A549 (cell line): ENCODE results near the gene KLKB1. TPM values are rescaled to one million over a fixed set of nuclear protein-coding genes. Genes with fewer than 3 reads are reported as not detected.

Experiments
- ATAC-seq, 2 experiments: fragments of 200-7000 bp in 1 of 2; fragments of >200 bp in 1 of 2; cut with Nextera tagmentation in 1 of 2; cut with Tn5 transposase in 1 of 2; 3 replicates each; pipeline versions ENCODE4 v1.8.0 to v1.9.1; 2018 to 2020; ENCODE audit warnings: mild to moderate bottlenecking in 1 of 2, moderate library complexity in 1 of 2
- CTCF ChIA-PET: fragments of 300-600 bp; sonication (Branson Sonifier 250); formaldehyde crosslinking; extraction: SDS; loops from one replicate; lab custom pipeline; 2021; ENCODE audit warnings: antibody characterized with exemption, inconsistent platforms; lab: Yijun Ruan, JAX
- POLR2A ChIA-PET: fragments of 350-600 bp; formaldehyde crosslinking; extraction: SDS; loops from one replicate; lab custom pipeline; 2021; ENCODE audit warnings: antibody characterized with exemption, inconsistent platforms; lab: Yijun Ruan, JAX
- DNase-seq, 2 experiments: peaks; one replicate each; pipeline versions ENCODE4 v3.0.0 to v3.0.0-alpha.2; 2011 to 2016; ENCODE audit warnings: low read depth in 1 of 2, low spot score in 1 of 2
- FAIRE-seq: peaks from 2 replicates; lab custom pipeline; 2011; peaks lifted over from hg19 to GRCh38; lab: Jason Lieb, UNC
- H3K27ac ChIP-seq, 2 experiments: fragments of >200 bp; sonication (Bioruptor Twin); formaldehyde crosslinking; 3 replicates each; pipeline ENCODE4 v1.5.1; 2016 to 2017
- H3K4me1 ChIP-seq: fragments of >200 bp; sonication (Bioruptor Twin); formaldehyde crosslinking; 3 replicates; pipeline ENCODE4 v1.6.1; 2016
- H3K4me2 ChIP-seq: fragments of >200 bp; sonication (Bioruptor Twin); formaldehyde crosslinking; 3 replicates; pipeline ENCODE4 v1.6.1; 2016
- H3K4me3 ChIP-seq: fragments of >200 bp; sonication (Bioruptor Twin); formaldehyde crosslinking; 3 replicates; pipeline ENCODE4 v1.5.1; 2016
- H3K9me3 ChIP-seq: fragments of >200 bp; sonication (Bioruptor Twin); formaldehyde crosslinking; 3 replicates; pipeline ENCODE4 v1.6.1; 2016
- BCL3 ChIP-seq: fragments of >200 bp; sonication (Bioruptor Twin); formaldehyde crosslinking; IDR thresholded peaks from 3 replicates; pipeline ENCODE4 v1.6.1; 2016
- E2F6 ChIP-seq: IDR thresholded peaks from 2 replicates; pipeline ENCODE4 v1.6.1; 2012; ENCODE audit warnings: low read depth, borderline replicate concordance
- EHF ChIP-seq: fragments of 250-450 bp; sonication (Bioruptor Pico); IDR thresholded peaks from 2 replicates; pipeline ENCODE4 v1.5.0; 2020; ENCODE audit warnings: mild to moderate bottlenecking
- ELK1 ChIP-seq: fragments of 150-350 bp; IDR thresholded peaks from 2 replicates; pipeline ENCODE4 v1.6.1; 2014; ENCODE audit warnings: low read depth, mild to moderate bottlenecking, low read length
- FOSL2 ChIP-seq, 2 experiments: fragments of 450-650 bp in 1 of 2; fragments of >200 bp in 1 of 2; sonication (Bioruptor Twin) in 1 of 2; formaldehyde crosslinking; IDR thresholded peaks; 2 replicates each; pipeline versions ENCODE4 v1.5.0 to v1.6.1; 2016 to 2020; ENCODE audit warnings: mild to moderate bottlenecking in 1 of 2, moderate library complexity in 1 of 2
- FOXS1 ChIP-seq: fragments of 250-450 bp; sonication (Bioruptor Pico); IDR thresholded peaks from 2 replicates; pipeline ENCODE4 v1.5.0; 2020; ENCODE audit warnings: mild to moderate bottlenecking, moderate library complexity
- HDAC2 ChIP-seq: fragments of 200-600 bp; sonication (generic); IDR thresholded peaks from 2 replicates; pipeline ENCODE4 v1.6.1; 2016
- HOXA7 ChIP-seq: fragments of 250-450 bp; sonication (Bioruptor Pico); IDR thresholded peaks from 2 replicates; pipeline ENCODE4 v1.5.0; 2020; ENCODE audit warnings: mild to moderate bottlenecking, moderate library complexity
- HOXB5 ChIP-seq: fragments of 250-450 bp; sonication (Bioruptor Pico); IDR thresholded peaks from 2 replicates; pipeline ENCODE4 v1.5.0; 2020; ENCODE audit warnings: mild to moderate bottlenecking, moderate library complexity
- KDM1A ChIP-seq: fragments of 200-600 bp; sonication (generic); IDR thresholded peaks from 2 replicates; pipeline ENCODE4 v1.6.1; 2016; ENCODE audit warnings: low read depth, mild to moderate bottlenecking
- KDM5A ChIP-seq: fragments of 200-600 bp; sonication (generic); IDR thresholded peaks from 2 replicates; pipeline ENCODE4 v1.6.1; 2016; ENCODE audit warnings: antibody characterized with exemption, mild to moderate bottlenecking
- MYC ChIP-seq: IDR thresholded peaks from 2 replicates; pipeline ENCODE4 v1.6.1; 2012; ENCODE audit warnings: mild to moderate bottlenecking, inconsistent platforms, low read length, improper control_type of control experiment, borderline replicate concordance
- POLR2A ChIP-seq: IDR thresholded peaks from 2 replicates; pipeline ENCODE4 v1.6.1; 2012; ENCODE audit warnings: mild to moderate bottlenecking, low read length
- POLR2AphosphoS2 ChIP-seq: conservative IDR thresholded peaks from 2 replicates; pipeline ENCODE4 v1.6.1; 2012; ENCODE audit warnings: low read length, improper control_type of control experiment, inconsistent platforms
- RAD21 ChIP-seq, 2 experiments: fragments of >200 bp in 1 of 2; sonication (Bioruptor Twin) in 1 of 2; formaldehyde crosslinking in 1 of 2; IDR thresholded peaks in 1 of 2; conservative IDR thresholded peaks in 1 of 2; 2 replicates in 1 of 2; 3 replicates in 1 of 2; pipeline ENCODE4 v1.6.1; 2012 to 2018; ENCODE audit warnings: inconsistent platforms in 1 of 2
- RARB ChIP-seq: fragments of 250-450 bp; sonication (Bioruptor Pico); IDR thresholded peaks from 2 replicates; pipeline ENCODE4 v1.8.0; 2021; ENCODE audit warnings: mild to moderate bottlenecking, moderate library complexity
- RCOR1 ChIP-seq: fragments of 150-350 bp; IDR thresholded peaks from 2 replicates; pipeline ENCODE4 v1.6.1; 2014; ENCODE audit warnings: antibody characterized with exemption, low read length, low read depth
- SMC3 ChIP-seq: fragments of >200 bp; sonication (Bioruptor Twin); formaldehyde crosslinking; IDR thresholded peaks from 3 replicates; pipeline ENCODE4 v1.6.1; 2018; ENCODE audit warnings: inconsistent platforms
- ZNF302 ChIP-seq: fragments of 250-450 bp; sonication (Bioruptor Pico); IDR thresholded peaks from 2 replicates; pipeline ENCODE4 v1.9.0; 2021; ENCODE audit warnings: inconsistent platforms, mild to moderate bottlenecking, moderate library complexity
- WGBS: methylation state at CpG from one replicate; pipeline ENCODE4 v1.1.6; 2017; ENCODE audit errors: missing lambda C conversion rate; 5-methylcytosine and 5-hydroxymethylcytosine counted together
- polyA plus RNA-seq, 4 experiments: library from polyadenylated mRNA; depleted of rRNA in 3 of 4; stranded (reverse); fragments of >200 nt; fragmentation: RNase III in 1 of 4; extraction: RNeasy Plus Mini Kit Qiagen cat#74134 plus additional on column Dnase treatment in 1 of 4; gene quantifications; 2 replicates in 3 of 4; 3 replicates in 1 of 4; pipeline ENCODE4 v1.2.3, GENCODE V29; 2011 to 2017

KLKB1 gene
- polyA plus RNA-seq, 2 of the 4 experiments (the other 2 are of a cell fraction): 0.08 TPM; not detected in 1

GRCh38 chr4:186189656-186190055 is 37.7 kb upstream of the KLKB1 start:
- Histone ChIP-seq H3K9me3 (no peaks in the 10 kb centered on the region), H3K4me1 (peaks cover 4% of the 10 kb centered on the region; the same call in 1 of the 3 replicates)
- TF ChIP-seq SMC3: no peak
- no peak for TF ChIP-seq HDAC2
- no peak for TF ChIP-seq RAD21 (conservative IDR thresholded peaks at IDR 0.05 in 1 of 2, IDR thresholded peaks at IDR 0.05 in 1 of 2)
- no peak for TF ChIP-seq FOXS1 (CRISPR knock-in tag)
- TF ChIP-seq BCL3: no peak
- TF ChIP-seq RARB (CRISPR knock-in tag): no peak
- no peak for TF ChIP-seq POLR2AphosphoS2
- TF ChIP-seq EHF (CRISPR knock-in tag): no peak
- no peak for TF ChIP-seq HOXB5 (CRISPR knock-in tag)
- TF ChIP-seq KDM5A: no peak
- TF ChIP-seq POLR2A: no peak
- TF ChIP-seq RCOR1: no peak
- TF ChIP-seq ELK1: no peak
- TF ChIP-seq MYC: no peak
- no peak for TF ChIP-seq ZNF302
- TF ChIP-seq FOSL2 (IDR thresholded peaks at IDR 0.05): no peak
- TF ChIP-seq FOSL2 (CRISPR knock-in tag; IDR thresholded peaks at IDR 0.05): no peak
- TF ChIP-seq E2F6: no peak
- TF ChIP-seq, all 56 proteins: peak for 0
- no peak overlapping the region; the same call in 2 of the 3 replicates for H3K4me2 ChIP-seq
- POLR2A ChIA-PET: no interaction called here
- CTCF ChIA-PET: interaction anchor here (1.0 kb wide), 1 partner anchor 40 kb away, joined by 3 read pairs; no protein-coding TSS in a partner anchor
- FAIRE-seq: no peak
- no peak overlapping the region for H3K27ac ChIP-seq
- no peak for ATAC-seq
- DNase-seq: no peak
- H3K4me3 ChIP-seq: no peak overlapping the region
- WGBS: 93% methylated on average over 4 of the region's 4 CpGs

- ATAC-seq: peak; percentile 62 to 71
- Histone ChIP-seq H3K27ac (peak overlapping the region; percentile 83 to 97), H3K4me2 (peak overlapping the region; percentile 72), H3K4me3 (peak overlapping the region; percentile 75), H3K9me3 (no peaks in the 10 kb centered on the region), H3K4me1 (peaks cover 4% of the 10 kb centered on the region; the same call in 1 of the 3 replicates)
- no peak for FAIRE-seq
- DNase-seq: peak in 1 of 2 experiments; percentile 33
- TF ChIP-seq HOXA7 (CRISPR knock-in tag) (no peak), KDM1A (no peak), E2F6 (0 out of 2 replicates have a peak, but pooled peaks have one; percentile 20)
- ChIA-PET POLR2A (no interaction called here), CTCF (interaction anchor here (0.6 kb wide), 1 partner anchor 1281 kb away, joined by 3 read pairs; no protein-coding TSS in a partner anchor)
- 13% methylated on average over 17 of the region's 34 CpGs for WGBS
These were observed 36.6 kb upstream of the KLKB1 start for GRCh38 chr4:186190581-186191199.
